GM21619 (cell line): Measurements from ENCODE around the gene BCAM.

Experiments
- ATAC-seq: cut with Tn5 transposase; IDR thresholded peaks from one replicate; pipeline ENCODE4 v1.9.1; 2021; ENCODE audit not compliant: unreplicated experiment

Gene BCAM

GRCh38 chr19:44789943-44790483 is 18.9 kb upstream of the BCAM start:
- no peak for ATAC-seq

GRCh38 chr19:44792281-44792680 is 16.6 kb upstream of the BCAM start:
- no peak for ATAC-seq

GRCh38 chr19:44794610-44795009 is 14.3 kb upstream of the BCAM start:
- ATAC-seq, result no peak

- ATAC-seq, result no peak
Measured at GRCh38 chr19:44795398-44795987, 13.4 kb upstream of the BCAM start.

GRCh38 chr19:44796701-44797115 is 12.2 kb upstream of the BCAM start:
- no peak for ATAC-seq

- no peak for ATAC-seq
Measured at GRCh38 chr19:44799627-44800346, 9.1 kb upstream of the BCAM start.

GRCh38 chr19:44800461-44800860 is 8.4 kb upstream of the BCAM start:
- ATAC-seq, result peak; percentile 56

GRCh38 chr19:44803442-44804428 is 5.2 kb upstream of the BCAM start:
- ATAC-seq, result no peak

GRCh38 chr19:44806291-44806690 is 2.6 kb upstream of the BCAM start:
- ATAC-seq, result no peak

- no peak for ATAC-seq
Measured at GRCh38 chr19:44807162-44807561, 1.7 kb upstream of the BCAM start.

- no peak for ATAC-seq
Measured at GRCh38 chr19:44807652-44808462, 1.0 kb upstream of the BCAM start.

GRCh38 chr19:44809577-44810233 is 802 bp downstream of the BCAM start:
- no peak for ATAC-seq

- ATAC-seq, result no peak
Measured at GRCh38 chr19:44810234-44811121, 1.6 kb downstream of the BCAM start.

- no peak for ATAC-seq
Measured at GRCh38 chr19:44811122-44811419, 2.2 kb downstream of the BCAM start.

GRCh38 chr19:44812142-44812718 is 3.3 kb downstream of the BCAM start:
- ATAC-seq, result no peak

- no peak for ATAC-seq
Measured at GRCh38 chr19:44813070-44813840, 4.4 kb downstream of the BCAM start.

GRCh38 chr19:44813841-44814470 is 5.1 kb downstream of the BCAM start:
- ATAC-seq, result no peak

- ATAC-seq, result no peak
Measured at GRCh38 chr19:44814517-44814916, 5.6 kb downstream of the BCAM start.
